Activated CD8-positive, alpha-beta T cell treated with anti-CD3 and anti-CD28 coated beads, Interleukin-2, amount 10 ng/mL, durations not matched to agents 7 days and 5 days (primary cell): ENCODE results near the gene CYP1B1. TPM values are rescaled to one million over a fixed set of nuclear protein-coding genes. Genes with fewer than 3 reads are reported as not detected.

Experiments used
- ATAC-seq: fragments of 150-1000 bp; cut with Tn5 transposase; one replicate; pipeline ENCODE4 v1.10.0; 2021; ENCODE audit warnings: moderate library complexity
- CTCF ChIA-PET: fragments of 350-600 bp; sonication (Branson Sonifier 250); formaldehyde crosslinking; loops from one replicate; lab custom pipeline; 2021; ENCODE audit warnings: antibody characterized with exemption; lab: Charles Lee
- POLR2A ChIA-PET: fragments of 350-600 bp; sonication (Branson Sonifier 250); formaldehyde crosslinking; loops from one replicate; lab custom pipeline; 2021; ENCODE audit warnings: antibody characterized with exemption; lab: Charles Lee
- DNase-seq: peaks from one replicate; pipeline ENCODE4 v3.0.0-alpha.2; 2020
- H3K27ac Mint-ChIP-seq: one replicate; pipeline ENCODE4 v1.8.0; 2021; ENCODE audit warnings: mild to moderate bottlenecking, mixed read lengths
- H3K27me3 Mint-ChIP-seq: one replicate; pipeline ENCODE4 v1.8.0; 2021; ENCODE audit warnings: low read depth, mixed read lengths
- H3K36me3 Mint-ChIP-seq: one replicate; pipeline ENCODE4 v1.8.0; 2021; ENCODE audit warnings: low read depth, mixed read lengths
- H3K4me1 Mint-ChIP-seq: one replicate; pipeline ENCODE4 v1.8.0; 2021; ENCODE audit warnings: low read depth, mixed read lengths
- H3K4me3 Mint-ChIP-seq: one replicate; pipeline ENCODE4 v1.8.0; 2021; ENCODE audit warnings: mild to moderate bottlenecking, mixed read lengths
- H3K9me3 Mint-ChIP-seq: one replicate; pipeline ENCODE4 v1.8.0; 2022; ENCODE audit warnings: mixed read lengths; ENCODE audit not compliant: insufficient read depth
- total RNA-seq, 2 experiments: library from RNA; stranded (reverse); gene quantifications; one replicate each; pipeline ENCODE4 v1.2.3, GENCODE V29; 2021

Gene CYP1B1
- total RNA-seq, 2 experiments from 2014 or later, result 1.9 to 2.3 TPM

DNA sequence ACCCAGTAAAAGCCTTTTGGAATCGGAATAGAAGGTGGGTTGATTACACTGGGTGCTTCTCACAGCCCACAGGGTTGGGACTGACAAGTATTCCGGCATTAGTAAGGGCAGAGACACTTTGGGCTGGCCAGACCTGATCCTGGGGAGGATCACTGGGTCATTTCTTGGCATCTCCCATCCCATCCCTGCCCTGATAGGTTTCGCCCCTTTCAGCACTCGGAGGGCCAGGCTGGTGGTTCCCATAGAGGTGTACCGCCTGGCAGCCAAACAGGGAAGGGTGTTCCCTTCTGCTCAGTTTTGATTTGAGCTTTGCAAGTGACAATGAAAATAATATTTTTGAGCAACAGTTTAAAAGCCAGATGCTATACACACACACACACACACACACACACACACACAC lies 37.3 kb downstream of the CYP1B1 start:
- peaks cover 50% of the 10 kb centered on the region for H3K27me3 Mint-ChIP-seq
- ChIA-PET CTCF (interaction anchor here (0.6 kb wide), 1 partner anchor 38 kb away, joined by 3 read pairs; the partner anchor contains the start of gene CYP1B1), POLR2A (no interaction called here)
- H3K9me3 Mint-ChIP-seq, result no peaks in the 10 kb centered on the region
- no peak overlapping the region for H3K27ac Mint-ChIP-seq
- H3K4me3 Mint-ChIP-seq, result no peak overlapping the region
- DNase-seq (no peak), ATAC-seq (no peak)
- no peaks in the 10 kb centered on the region for H3K36me3 Mint-ChIP-seq
- peaks cover 9% of the 10 kb centered on the region for H3K4me1 Mint-ChIP-seq

DNA sequence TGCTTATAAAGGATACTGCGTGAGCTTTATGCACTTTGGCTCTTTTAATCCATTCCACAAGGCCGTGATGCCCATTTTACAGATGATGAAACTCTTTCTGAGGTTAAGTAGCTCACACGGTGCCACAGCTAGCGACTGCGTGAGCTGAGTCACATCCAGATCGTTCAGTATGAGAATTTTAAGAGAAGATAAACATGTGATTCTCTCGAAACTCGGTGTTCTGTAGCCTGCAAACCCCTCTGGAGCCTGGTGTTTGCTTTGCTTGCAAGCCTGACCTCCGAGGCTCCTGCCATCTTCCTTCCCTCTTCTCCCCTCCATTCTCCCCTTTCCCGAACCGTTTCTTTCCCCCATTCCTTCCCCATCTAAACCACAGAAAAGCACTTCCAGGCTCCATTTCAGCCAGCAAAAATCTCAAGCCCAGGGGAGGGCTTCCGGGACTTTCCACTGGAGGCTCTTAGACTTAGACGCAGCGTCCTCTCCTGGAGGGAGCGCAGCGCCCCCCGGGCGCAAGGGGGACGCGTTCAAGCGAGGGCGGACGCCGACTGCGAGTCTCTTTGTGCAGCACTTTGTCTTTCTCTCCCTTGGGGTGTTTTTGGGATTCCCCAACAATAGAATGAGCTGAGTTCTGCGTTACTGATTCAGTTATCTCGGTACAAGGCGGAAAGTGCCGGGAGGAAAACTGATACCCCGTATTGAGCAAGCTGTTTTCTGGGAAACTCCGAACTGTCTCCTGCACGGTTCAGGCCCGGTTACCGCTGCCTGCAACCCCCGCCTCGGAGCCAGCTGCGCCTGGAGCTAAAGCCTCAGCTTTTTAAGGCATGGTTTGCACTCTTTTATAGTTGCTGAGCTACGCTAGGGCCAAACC lies 38.0 kb downstream of the CYP1B1 start:
- DNase-seq, result no peak
- POLR2A ChIA-PET, result no interaction called here
- CTCF ChIA-PET, result interaction anchor here (1.4 kb wide), 1 partner anchor 39 kb away, joined by 3 read pairs; no protein-coding TSS in a partner anchor
- peaks cover 50% of the 10 kb centered on the region for H3K27me3 Mint-ChIP-seq
- H3K27ac Mint-ChIP-seq, result no peak overlapping the region
- no peak for ATAC-seq
- H3K4me3 Mint-ChIP-seq, result peak overlapping the region; percentile 20
- H3K9me3 Mint-ChIP-seq, result no peaks in the 10 kb centered on the region
- no peaks in the 10 kb centered on the region for H3K36me3 Mint-ChIP-seq
- peaks cover 9% of the 10 kb centered on the region for H3K4me1 Mint-ChIP-seq

DNA sequence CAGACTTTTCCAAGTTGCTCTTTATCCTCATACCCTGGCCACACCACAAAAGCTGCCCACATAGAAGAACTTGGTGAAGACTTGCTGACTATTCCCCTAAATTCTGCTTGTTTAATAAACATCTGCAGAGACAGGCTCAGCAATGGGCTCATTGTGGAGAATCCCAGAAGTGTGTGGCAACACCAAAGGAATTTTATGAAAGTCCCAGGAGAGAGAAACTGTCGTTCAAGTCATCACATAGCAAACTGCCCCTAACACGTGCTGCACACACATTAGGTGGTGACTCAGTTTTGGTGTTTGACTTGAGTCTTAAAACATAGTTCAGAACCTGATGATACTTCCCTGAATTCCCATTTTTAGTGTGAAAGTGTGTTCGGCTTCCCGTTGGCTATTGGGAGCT lies 38.6 kb downstream of the CYP1B1 start:
- Mint-ChIP-seq H3K4me1 (peaks cover 9% of the 10 kb centered on the region), H3K4me3 (no peak overlapping the region), H3K27me3 (peaks cover 50% of the 10 kb centered on the region), H3K9me3 (no peaks in the 10 kb centered on the region), H3K27ac (no peak overlapping the region), H3K36me3 (no peaks in the 10 kb centered on the region)
- no peak for DNase-seq
- CTCF ChIA-PET, result interaction anchor here (1.4 kb wide), 1 partner anchor 39 kb away, joined by 3 read pairs; no protein-coding TSS in a partner anchor
- ATAC-seq, result no peak
- POLR2A ChIA-PET, result interaction anchor here (0.5 kb wide), 1 partner anchor 641 kb away, joined by 3 read pairs; no protein-coding TSS in a partner anchor

DNA sequence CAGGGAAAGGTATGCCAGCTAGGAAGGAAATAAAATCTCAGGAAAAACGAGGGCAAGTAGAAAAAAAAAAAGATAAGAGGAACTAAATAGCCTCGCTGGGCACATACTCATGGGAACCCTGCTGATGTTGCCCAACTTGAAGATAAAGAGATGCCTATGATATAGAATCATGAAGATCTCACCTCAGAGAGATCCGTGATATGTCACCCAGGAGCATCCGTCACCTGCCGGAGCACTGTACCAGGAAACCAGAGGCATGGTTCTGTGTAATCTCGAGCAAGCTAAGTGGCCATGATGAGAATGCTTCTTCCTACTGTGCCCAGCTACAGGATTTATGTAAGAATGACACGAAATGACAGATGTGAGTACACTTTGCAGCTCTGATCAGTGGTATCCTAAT lies 40.0 kb downstream of the CYP1B1 start:
- no peaks in the 10 kb centered on the region for H3K36me3 Mint-ChIP-seq
- H3K9me3 Mint-ChIP-seq, result no peaks in the 10 kb centered on the region
- DNase-seq (no peak), ATAC-seq (no peak)
- H3K27me3 Mint-ChIP-seq, result peaks cover 53% of the 10 kb centered on the region
- POLR2A ChIA-PET, result no interaction called here
- no peak overlapping the region for H3K27ac Mint-ChIP-seq
- CTCF ChIA-PET, result no interaction called here
- peaks cover 9% of the 10 kb centered on the region for H3K4me1 Mint-ChIP-seq
- no peak overlapping the region for H3K4me3 Mint-ChIP-seq

DNA sequence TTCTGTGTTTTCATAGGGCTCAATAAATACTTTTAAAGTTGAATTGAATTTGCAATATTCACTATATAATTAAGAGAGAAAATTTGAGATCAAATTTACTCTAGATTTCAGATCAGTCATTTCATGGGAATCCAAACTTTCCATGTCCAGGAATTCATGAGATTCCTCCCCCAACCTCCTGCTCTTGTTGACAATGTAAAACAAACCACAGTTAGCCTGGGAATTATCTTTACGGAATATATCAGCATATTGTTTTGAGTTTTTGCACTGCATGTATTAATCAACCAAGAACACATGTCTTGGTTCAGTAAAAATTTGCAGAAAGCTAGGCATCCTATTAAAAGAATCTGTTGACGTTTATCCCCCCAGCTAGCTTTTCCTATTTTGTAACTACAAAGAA lies 42.3 kb downstream of the CYP1B1 start:
- CTCF ChIA-PET, result no interaction called here
- no peak for ATAC-seq

DNA sequence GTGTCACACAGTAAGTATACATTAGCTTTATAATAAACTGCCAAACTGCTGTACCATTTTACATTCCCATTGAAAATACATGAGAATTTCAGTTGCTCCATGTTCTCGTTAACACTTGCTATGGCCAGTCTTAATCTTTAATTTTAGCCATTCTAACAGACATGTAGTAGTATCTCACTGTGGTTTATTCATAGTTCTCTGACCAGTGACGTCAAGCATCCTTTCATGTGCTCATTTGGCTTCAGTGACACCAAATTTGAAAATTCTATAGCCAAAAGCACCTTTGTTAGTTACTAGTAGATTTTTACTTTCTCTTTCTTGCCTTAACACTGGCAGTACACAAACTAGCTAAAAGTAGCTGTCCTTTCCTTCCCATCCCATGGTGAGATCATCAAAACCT lies 43.0 kb downstream of the CYP1B1 start:
- ChIA-PET CTCF (no interaction called here), POLR2A (no interaction called here)
- Mint-ChIP-seq H3K4me3 (no peak overlapping the region), H3K27me3 (peaks cover 32% of the 10 kb centered on the region), H3K27ac (no peak overlapping the region), H3K36me3 (no peaks in the 10 kb centered on the region), H3K9me3 (no peaks in the 10 kb centered on the region), H3K4me1 (peaks cover 4% of the 10 kb centered on the region)
- DNase-seq (no peak), ATAC-seq (no peak)

More for the DNA sequence above, 42.3 kb downstream of the CYP1B1 start:
- Mint-ChIP-seq H3K27me3 (peaks cover 39% of the 10 kb centered on the region), H3K36me3 (no peaks in the 10 kb centered on the region), H3K4me1 (peaks cover 9% of the 10 kb centered on the region), H3K9me3 (no peaks in the 10 kb centered on the region), H3K27ac (no peak overlapping the region), H3K4me3 (no peak overlapping the region)
- POLR2A ChIA-PET, result no interaction called here
- no peak for DNase-seq

DNA sequence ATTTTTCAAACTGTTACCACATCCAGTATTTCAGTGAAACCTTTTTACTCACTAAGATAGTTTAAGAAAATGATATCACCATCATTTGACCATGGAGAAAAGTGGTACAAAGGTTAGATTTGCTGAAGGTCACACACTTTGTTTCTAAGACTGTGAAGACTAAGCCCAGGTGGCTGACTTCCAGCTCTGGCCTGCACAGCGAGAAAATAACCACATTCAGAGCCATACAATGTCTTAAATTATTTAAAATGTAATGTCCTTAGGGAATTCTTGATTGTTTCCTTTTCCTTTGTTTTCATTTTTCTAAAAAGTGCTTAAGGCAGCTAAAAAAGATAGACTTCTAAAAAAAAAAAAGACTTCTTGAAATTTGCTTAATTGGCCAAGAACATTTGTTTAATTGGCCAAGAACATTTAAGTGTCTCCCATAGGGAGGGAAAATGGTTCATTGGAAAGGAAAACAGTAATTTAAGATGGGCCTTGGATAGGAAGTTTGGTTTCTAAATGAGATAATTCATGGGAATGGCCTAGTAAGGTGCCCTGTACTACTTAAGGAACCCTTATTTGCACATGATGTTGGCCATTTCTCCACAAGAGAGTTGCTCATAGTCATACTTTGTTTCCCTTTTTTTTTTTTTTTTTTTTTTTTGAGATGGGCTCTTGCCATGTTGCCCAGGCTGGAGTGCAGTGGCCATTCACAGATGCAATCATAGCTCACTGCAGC lies 45.2 kb downstream of the CYP1B1 start:
- Mint-ChIP-seq H3K4me3 (no peak overlapping the region), H3K36me3 (no peaks in the 10 kb centered on the region), H3K9me3 (no peaks in the 10 kb centered on the region), H3K4me1 (no peaks in the 10 kb centered on the region), H3K27ac (no peak overlapping the region), H3K27me3 (peaks cover 17% of the 10 kb centered on the region)
- POLR2A ChIA-PET, result no interaction called here
- DNase-seq (no peak), ATAC-seq (no peak)
- CTCF ChIA-PET, result no interaction called here

DNA sequence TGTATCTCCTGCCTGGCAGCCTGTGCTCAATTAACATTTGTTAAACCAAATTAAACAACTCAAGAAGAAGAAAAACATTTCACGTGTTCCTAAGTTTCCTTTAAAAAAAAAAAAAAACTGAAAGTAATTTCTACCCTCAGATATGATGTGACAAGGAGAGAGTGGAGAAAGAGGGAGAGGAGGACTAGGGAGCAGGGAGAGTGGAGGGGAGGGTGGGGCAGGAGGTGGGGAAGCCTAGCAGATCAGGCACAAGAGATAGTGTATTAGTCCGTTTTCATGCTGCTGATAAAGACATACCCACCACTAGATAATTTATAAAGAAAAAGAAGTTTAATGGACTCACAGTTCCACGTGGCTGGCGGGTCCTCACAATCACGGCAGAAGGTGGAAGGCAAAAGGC lies 46.4 kb downstream of the CYP1B1 start:
- ATAC-seq (no peak), DNase-seq (no peak)
- Mint-ChIP-seq H3K27me3 (peaks cover 19% of the 10 kb centered on the region), H3K36me3 (no peaks in the 10 kb centered on the region), H3K9me3 (no peaks in the 10 kb centered on the region), H3K4me3 (no peak overlapping the region), H3K4me1 (no peaks in the 10 kb centered on the region), H3K27ac (no peak overlapping the region)
- POLR2A ChIA-PET, result no interaction called here
- CTCF ChIA-PET, result no interaction called here

DNA sequence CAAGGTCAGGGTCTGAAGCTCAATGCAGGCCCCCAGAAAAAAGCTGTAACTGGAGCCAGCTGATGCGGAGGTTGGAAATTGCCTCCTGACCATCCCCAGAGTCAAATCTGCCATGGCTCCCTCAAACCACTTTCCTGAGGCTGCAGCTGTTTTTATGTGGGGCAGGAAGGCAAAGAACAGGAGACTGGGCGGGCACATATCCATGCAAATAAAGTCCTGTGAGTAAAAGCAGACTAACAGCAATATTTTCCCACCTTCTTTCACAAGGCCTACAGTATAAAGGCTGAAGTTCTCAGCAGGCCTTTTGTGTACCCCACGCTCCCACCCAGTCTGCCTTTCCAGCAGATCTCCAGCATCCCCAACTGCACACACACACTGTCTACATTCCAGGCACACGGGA lies 47.1 kb downstream of the CYP1B1 start:
- ATAC-seq (no peak), DNase-seq (no peak)
- H3K27ac Mint-ChIP-seq, result no peak overlapping the region
- H3K4me3 Mint-ChIP-seq, result no peak overlapping the region
- CTCF ChIA-PET, result no interaction called here
- H3K36me3 Mint-ChIP-seq, result no peaks in the 10 kb centered on the region
- peaks cover 18% of the 10 kb centered on the region for H3K27me3 Mint-ChIP-seq
- POLR2A ChIA-PET, result no interaction called here
- no peaks in the 10 kb centered on the region for H3K9me3 Mint-ChIP-seq
- no peaks in the 10 kb centered on the region for H3K4me1 Mint-ChIP-seq

DNA sequence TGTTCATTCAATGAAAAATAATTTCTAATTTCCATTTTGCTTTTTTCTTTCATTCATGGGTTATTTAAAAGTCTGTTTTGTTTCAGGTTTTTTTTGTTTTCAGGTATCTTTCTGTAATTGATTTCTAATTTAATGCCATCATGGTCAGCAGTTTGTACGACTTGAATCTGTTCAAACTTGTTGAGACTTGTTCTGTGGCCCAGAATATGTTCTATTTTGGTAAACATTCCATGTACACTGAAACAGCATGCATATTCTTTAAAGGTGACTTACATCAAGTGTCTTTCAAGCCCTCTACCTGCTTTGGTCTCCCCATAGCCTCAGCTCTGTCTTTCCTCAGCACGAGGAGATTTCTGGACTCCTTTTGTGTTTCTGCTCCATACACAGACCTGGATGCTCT lies 49.1 kb downstream of the CYP1B1 start:
- ChIA-PET POLR2A (no interaction called here), CTCF (no interaction called here)
- no peaks in the 10 kb centered on the region for H3K36me3 Mint-ChIP-seq
- ATAC-seq (no peak), DNase-seq (no peak)
- H3K9me3 Mint-ChIP-seq, result no peaks in the 10 kb centered on the region
- H3K27ac Mint-ChIP-seq, result no peak overlapping the region
- no peak overlapping the region for H3K4me3 Mint-ChIP-seq
- H3K4me1 Mint-ChIP-seq, result no peaks in the 10 kb centered on the region
- H3K27me3 Mint-ChIP-seq, result peaks cover 19% of the 10 kb centered on the region

DNA sequence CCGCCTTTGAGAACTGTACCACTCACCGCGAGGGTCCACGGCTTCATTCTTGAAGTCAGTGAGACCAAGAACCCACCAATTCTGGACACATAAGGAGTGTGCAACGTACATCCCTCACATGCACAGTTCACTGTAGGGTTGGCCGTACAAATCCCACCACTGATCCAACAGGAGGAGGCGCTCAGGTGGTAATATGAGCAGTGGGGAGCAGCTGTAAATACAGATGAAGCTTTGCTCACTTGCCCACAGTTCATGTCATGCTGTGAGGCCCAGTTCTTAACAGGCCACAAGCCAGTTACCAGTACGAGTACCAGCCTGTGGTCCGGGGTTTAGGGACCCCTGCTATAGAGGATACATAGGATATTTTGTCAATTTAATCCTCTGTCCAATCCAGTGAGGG lies 54.4 kb downstream of the CYP1B1 start:
- POLR2A ChIA-PET, result no interaction called here
- DNase-seq, result no peak
- Mint-ChIP-seq H3K36me3 (no peaks in the 10 kb centered on the region), H3K27ac (no peak overlapping the region), H3K4me3 (no peak overlapping the region), H3K4me1 (no peaks in the 10 kb centered on the region), H3K9me3 (no peaks in the 10 kb centered on the region), H3K27me3 (peaks cover 15% of the 10 kb centered on the region)
- CTCF ChIA-PET, result no interaction called here
- no peak for ATAC-seq
